Activated CD4-positive, alpha-beta T cell treated with anti-CD3 and anti-CD28 coated beads for 1 hour (primary cell): Measurements from ENCODE around the gene STRADA.
"Not testable (repeated sequence)": the region's sequence is repeated elsewhere in the genome, so short reads cannot be mapped to it uniquely, and the experiment has no call there.

Experiments
- DNase-seq: peaks from one replicate; pipeline ENCODE4 v3.0.0-alpha.2; 2020

The STRADA gene

DNA sequence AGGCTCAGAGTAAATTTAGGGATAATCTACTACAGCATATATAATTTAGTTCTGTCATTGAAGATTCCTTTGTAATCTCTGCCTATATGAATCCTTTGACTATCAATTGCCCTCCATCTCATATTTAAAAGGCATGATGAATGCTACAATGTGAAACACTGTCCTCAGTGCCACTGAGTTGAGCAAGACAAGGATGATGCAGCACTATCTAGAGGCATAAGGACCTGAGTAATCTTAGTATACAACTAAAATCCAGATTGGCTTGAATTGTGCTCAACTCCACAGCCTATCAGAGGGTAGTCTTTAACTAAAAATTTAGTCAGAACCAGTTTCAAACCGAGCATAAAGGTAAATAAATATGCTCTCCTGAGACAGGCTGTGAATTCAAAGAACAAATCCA is 11.6 kb upstream of the STRADA start:
- no peak for DNase-seq

DNA sequence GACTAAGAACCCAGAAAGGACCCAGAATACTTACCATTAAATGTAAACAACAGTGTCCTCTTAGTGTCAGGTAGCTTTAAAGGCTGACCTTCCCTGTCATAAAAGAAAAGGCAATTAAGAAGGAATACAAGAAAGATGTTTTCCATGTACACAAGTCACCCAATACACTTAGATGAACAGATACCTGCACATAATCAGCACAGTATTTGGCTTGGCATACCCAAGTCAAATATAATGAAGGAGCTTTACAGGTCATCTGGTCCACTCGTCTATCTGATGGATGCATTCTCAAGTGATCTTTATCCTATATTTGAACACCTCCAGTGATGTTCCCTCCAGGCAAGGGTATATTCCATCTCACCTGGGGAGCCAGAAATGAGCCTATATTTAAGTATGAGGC is 11.1 kb upstream of the STRADA start:
- no peak for DNase-seq

DNA sequence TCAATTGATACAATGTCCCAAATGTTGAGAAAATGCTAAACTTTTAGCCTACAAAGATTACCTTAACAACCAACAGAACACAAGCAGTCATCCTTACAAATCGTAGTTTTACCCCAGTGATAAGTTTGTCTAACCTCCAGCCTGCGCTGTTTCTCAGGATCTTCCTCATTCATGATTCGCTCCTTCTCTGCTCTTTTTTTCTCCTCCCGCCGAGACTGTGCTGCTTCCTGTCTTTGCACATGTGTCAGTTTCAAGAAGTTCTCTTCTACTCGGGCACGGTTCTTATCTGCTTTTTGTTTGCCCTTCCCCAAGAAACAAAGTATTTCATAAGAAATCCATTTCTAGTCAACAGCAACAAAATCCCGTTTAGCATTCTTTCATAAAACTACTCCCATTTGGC is 10.2 kb upstream of the STRADA start:
- no peak for DNase-seq

DNA sequence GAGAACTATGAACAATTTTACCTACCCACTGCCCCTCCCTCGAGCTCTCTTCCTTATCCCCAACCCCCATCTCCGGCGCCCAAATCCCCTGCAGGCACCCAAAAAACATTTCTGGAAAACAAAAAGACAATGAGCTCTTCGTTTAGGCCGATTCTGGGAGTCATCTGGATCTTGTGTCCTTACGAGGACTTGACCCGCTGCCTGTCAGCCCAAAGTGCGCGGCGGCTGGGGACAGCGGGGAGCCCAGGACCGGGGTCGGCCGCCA is 524 bp downstream of the STRADA start:
- no peak for DNase-seq

DNA sequence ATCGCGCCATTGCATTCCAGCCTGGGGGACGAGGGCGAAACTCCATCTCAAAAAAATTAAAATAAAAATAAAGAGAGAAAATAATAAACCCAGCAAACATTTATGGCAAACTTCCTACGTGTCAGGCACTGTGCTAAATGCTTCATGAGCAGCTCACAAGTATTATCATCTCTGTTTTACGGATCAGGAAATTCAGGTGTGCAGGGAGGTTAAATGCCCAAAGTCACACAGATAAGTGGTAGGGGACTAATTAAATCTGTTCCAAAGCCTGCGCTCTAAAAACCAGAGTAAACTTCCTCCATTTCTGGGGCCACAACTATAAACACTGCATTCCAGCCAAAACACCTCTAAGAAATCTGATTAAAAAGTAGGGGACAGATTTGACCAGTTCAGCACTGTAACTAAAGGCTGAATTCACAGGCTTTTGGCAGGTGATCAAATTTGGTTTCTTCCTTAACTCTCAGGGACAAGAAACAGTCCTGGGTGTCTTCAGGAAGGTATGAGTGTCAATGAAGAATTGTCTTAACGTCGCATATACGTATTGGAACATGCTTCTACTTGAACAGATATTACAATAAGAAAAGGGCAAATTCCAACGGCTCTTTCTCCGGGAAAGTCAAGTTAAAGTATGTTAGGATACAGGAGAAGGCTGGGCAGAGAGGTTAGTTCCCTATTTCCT is 996 bp downstream of the STRADA start:
- DNase-seq: no peak

DNA sequence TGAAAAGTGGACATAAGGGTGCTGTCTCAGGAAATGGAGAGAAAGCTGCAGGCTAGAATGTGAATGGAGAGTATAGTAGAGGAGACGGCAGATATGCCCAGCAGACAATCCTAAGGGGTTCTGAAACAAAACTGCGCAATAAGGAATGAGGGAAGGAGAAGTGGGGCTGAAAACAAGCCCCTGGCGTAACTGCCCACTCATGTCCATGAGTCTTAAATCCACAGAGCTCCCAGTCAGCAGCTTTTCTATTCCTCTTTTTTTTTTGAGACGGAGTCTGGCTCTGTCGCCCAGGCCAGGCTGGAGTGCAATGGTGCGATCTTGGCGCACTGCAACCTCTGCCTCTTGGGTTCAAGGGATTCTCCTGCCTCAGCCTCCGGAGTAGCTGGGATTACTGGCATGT is 5.9 kb downstream of the STRADA start:
- no peak for DNase-seq

DNA sequence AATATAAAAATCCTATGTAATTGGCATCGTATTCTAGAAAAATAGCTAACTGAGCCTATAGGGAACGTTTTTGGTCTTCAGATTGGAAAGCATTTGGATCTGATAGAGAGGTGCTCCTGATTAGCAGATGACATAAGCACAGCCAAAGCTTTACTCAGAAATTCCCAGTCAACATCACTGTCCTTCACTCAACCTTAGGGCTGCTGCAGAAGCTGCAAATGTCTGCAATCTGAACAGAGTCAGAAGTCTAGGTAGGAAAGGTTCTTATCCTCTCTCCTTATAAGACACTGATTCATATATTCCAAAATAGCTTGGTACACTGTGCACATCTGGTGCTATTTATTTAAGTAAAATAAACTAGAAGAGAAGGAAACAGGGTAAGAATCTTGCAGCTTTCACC is 19.2 kb downstream of the STRADA start:
- no peak for DNase-seq

DNA sequence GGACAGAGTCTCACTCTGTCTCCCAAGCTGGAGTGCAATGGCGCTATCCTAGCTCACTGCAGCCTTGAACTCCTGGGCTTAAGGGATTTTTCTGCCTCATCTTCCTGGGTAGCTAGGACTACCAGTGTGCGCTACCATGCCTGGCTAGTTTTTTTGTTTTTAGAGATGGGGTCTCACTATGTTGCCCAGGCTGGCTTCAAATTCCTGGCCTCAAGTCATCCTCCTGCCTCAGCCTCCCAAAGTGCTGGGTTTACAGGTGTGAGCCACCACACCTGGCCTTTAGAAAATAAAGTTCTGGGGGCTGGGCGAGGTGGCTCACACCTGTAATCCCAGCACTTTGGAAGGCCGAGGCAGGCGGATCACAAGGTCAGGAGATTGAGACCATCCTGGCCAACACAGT is 21.4 kb downstream of the STRADA start:
- DNase-seq: not testable (repeated sequence)

DNA sequence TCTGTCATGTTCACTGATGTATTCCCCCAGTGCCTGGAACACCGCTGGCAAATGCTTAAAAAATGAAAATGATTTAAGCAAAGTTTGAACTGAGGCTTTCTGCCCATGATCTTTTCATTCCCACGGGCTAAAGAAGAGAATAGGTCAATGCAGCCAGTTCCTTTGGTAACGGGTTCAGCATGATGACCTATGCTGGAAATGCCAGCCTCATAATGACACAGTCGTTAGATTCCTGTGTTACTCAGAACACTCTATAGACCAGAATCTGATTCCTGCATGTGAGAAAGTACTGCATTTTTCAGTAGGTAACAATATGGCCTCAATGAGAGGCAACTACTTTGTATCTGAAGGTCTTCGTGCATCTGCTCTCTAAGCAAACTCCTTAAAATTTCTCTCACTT is 22.6 kb downstream of the STRADA start:
- DNase-seq: no peak

DNA sequence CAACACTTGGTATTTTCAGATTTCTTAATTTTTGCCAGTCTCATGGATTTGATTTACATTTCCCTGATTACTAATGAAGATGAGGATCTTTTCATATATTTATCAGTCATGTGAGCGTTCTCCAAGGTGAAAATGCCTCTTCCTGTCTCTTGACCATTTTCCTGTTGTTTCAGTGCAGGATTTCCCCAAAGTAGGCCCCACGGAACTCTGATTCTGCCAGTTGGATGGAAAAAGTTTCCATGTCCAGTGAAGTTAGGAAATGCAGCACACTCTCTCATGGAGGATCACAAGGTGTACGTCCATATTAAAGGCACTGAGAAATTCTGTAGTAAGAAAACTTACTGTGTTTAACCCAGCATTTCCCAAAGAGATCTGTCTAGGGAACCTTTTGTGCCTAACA is 25.2 kb downstream of the STRADA start:
- DNase-seq: no peak

DNA sequence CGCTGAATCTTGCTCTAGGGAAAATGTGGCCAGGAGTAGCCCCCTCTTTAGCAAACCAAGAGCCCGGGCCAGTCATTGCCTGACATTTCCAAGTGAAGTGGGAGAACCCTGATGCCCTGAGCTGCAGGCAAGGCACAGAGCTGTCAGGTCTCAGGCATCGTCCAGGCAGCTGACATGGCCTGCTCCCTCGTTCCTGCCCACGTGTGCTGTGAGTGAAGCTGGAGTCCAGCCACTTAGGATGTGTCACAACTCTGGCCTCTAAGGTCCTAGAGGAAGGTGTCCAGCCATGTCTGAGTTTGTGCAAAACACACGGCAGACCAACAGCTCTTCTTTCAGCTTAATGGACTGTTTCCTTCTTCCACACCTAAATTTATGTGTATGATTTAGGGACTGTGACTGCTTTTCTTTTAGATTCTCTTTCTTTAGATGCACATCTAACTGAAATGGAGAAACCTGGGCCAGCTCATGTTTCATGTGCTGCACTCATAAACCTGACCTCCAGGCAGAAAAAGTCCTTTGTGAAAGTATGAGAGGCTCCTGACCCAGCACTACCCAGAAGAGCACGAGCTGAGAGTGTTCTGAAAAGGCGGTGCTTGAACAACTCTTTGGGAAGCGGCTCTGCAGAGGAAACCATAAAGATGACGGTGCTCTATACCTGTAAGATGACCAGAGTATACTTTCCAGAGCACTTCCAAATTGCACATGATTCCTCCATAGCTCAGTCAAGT is 26.9 kb downstream of the STRADA start:
- no peak for DNase-seq

DNA sequence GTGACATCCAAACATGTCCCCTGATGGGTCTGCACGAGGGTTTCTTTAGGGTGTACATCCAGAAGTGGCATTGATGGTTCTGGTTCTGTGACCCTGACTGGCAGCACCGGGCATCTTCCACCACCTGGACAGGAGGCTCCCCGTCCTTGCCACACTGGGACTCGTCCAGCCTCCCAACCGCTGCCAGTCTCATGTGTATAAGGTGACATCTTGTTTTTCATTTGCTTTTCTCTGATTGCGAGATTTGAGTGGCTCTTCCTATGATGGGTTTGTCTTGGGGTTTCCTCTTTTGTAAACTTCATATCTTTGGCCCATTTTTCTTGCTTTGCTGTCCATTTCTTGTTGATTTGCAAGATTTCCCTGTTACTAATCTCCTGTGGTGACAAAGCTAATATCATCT is 32.5 kb downstream of the STRADA start:
- no peak for DNase-seq

DNA sequence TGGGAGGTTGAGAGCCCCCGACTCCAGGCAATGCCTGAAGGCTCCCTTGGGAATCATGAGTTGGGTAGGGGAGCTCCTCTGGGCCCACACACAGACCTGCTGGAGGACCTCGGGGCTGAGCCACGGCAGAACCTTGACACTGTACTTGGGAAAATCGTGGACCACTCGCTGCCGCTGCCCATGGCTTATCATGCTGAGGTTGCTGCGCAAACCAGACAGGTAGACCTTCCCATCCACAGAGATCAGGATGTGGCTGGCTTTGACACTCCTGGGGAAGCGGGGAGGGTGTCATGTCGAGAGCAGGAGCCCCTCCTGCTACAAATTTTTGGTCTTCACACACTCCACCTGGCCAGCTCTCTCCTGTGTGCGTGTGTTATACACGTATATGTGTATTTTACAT is 34.4 kb downstream of the STRADA start:
- no peak for DNase-seq

DNA sequence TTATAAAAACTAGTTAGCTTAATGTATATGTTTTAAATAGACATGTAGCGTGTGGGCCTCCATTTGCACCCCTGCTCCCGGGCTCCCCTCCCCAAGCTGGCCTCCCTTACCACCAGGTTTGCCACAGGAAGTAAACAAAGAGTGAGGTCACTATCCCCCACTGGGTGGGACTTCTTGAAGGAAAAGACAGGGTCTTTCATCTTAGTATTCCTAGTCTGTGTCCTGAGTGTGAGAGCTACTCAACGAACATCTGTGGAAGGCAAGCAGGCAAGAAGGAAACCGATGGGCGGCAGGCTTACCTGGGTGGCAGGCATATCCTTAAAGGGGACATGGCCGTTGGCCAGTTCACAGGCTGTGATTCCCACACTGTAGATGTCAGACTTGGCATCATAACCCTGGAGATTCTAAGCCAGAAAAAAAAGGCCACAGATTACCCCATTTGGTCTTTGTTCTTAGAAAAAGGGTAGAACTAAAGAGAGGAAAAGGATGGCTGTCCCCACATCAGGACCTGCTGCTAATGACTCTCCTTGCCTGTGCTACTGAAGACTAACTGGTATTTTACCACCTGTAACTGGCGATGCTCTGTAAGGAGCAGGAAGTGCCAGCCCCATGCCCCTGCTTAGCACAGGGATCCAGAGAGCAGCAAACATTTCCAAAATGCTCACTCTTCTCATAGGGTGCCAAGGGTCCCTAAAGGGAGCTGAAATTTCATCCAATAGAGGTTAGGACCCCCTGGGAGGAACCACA is 35.1 kb downstream of the STRADA start:
- no peak for DNase-seq

DNA sequence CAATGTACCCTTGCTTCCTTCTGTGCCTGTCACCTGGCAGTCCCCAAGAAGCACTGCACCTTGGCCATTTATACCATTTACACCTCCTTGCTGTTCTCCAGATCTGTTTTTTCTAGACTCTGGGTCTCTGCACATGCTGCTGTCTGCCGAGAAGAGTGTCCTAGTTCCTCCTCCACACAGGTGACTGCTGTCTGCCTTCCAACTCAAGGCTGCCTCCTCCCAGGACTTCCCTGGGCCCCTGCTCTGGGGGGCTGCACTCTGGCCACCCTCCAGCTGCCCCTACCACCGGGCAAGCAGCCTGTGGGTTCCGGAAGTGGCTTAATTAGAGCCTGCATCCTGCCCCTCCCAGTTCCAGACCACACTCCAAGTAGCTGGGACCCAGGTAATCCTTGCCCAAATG is 35.9 kb downstream of the STRADA start:
- no peak for DNase-seq

DNA sequence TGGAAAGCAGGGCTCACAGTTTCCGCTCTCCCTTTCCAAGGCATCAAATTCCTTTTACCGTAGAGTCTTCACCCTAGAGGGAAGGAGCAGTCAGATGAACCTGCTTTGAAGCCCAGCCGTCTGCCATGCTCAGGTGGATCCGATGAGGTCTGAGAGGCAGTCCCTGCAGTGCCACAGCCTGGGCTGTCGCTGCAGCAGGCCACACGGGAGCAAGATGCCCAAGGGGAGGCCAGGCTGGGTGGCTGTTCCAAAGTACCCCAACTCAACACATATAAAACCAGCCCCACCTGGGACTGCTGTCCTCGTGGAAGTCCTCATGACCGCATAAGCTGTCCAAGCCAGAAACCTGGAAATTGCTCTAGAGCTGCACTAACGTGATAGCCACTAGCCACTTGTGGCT is 36.8 kb downstream of the STRADA start:
- DNase-seq: no peak

DNA sequence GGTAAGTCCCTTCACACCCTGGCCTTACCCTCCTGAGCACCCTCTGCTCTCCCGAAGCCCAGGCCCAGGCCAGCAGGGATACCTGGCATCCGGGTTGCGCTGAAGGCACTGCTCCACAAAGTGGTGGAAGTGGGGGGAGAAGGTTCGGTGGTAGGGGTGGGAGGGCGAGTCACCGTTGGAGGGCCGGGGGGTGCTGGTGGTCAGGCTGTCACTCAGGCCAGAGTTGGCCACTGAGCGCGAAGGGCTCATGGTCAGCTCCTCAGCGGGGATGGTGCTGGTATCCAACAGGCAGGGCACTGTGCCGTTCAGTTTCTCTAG is 37.4 kb downstream of the STRADA start:
- DNase-seq: no peak

DNA sequence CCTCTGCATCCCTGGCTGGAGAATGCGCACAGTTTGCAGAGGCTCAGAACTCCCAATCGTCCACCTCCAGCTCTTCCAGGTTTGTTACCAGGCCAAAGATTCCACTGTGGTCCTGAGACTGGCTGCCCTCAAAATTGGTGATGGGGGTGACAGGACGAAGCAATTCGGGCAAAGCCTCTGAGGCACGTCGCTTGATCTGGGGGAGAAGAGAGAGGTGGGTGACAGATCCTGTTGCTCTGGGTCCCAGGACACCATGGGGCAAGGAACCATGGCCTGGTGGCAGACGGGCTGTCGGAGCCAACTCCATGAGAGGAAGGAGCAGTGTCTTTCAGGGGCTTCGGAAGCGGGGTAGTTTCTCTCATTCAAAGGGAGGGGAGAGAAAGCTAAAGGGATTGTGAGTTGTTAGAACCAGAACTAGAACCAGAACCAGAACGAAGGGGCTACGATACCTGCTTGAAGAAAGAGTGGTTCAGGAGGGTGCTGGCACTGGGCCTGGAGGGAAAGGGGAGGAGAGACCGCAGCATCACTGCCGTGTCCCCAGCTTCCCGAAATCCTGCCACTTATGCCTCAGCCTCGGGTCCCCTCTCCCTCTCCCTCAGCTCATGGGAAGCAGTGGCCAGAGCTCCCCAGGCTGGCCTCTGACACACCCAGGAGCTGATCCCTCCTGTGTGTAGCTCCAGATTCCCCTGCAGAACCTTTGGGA is 37.9 kb downstream of the STRADA start:
- no peak for DNase-seq

DNA sequence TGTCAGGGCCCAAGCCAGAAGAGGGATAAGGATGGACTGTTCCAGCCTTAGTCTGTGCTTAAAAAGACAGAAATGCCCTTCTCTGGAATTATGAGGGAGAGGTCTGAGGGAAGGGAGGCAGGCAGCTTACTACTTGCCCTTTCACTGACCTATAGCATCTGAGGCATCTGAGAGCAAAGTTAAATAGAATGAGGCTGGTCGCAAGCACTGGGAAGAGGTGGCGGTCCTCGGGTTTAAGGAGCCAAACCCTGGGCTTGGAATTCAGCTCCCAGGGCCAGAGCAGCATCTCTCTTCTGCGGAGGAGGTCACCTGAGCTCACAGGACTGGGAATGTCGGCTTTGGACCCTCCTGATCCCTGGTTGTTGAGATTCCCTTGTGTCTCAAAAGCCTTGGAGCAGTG is 38.6 kb downstream of the STRADA start:
- no peak for DNase-seq

DNA sequence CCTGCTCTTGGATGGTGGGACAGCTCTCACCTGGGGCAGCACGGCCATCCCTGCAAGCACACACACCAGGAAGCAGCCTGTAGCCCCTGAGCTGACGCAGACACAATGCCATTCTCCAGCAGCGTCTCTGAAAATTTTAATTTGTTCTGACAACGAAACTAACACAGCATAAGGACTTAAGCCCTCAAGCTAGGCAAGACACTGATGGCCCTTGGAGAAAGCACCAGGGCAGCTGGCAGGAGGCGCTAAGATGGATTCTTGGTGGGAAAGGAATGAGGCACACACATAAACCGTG is 38.9 kb downstream of the STRADA start:
- no peak for DNase-seq

DNA sequence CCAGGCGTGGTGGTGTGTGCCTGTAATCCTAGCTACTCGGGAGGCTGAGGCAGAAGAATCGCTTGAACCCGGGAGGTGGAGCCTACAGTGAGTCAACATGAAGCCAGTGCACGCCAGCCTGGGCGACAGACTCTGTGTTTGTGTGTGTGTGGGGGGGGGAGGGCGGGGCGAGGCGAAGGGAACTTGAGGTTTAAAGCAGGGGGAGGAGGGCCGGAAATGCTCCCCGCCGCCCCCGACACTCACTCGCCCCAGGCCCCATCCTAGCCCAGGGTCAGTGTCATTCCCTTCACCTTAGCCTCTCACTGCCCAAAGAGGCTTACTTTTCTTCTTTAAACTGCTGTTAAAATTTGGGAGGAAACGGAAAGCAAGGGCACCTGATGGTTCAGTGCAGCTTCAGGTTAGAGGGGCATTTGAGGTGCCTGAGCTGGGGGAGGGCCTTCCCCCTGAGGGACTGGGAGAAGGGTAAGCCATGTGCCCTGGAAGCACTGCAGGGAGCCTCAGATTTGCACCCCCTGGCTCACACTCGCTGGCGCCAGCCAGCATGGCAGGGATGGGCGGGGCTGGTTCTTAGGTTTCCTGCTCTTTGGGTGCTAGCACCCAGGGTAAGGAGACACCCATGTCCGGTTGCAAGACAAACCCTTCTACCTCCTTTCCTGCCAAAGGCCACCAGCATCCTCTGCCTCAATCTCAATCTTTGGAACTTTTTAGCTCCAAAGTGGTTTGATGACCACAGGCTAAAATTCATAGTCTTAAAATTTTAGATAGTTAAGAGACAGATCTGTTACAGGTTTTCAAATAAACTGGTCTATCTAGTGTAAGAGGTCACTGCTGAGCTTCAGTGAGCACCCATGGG is 39.5 kb downstream of the STRADA start:
- DNase-seq: peak; percentile 65

DNA sequence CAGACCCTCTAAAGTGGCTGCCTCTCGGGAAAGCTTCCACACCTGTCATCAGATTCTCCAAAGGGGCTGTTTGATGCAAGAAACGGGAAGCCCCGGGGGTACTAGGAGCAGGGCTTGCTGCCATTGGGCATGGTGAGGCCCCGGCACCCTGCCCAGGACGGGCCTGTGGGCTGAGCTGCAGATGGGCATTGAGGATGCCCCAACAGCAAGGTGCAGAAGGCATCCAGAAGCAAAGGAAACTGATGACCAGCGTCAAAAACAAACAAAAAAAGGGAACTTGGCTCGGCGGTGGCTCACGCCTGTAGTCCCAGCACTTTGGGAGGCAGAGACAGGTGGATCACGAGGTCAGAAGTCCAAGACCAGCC is 40.2 kb downstream of the STRADA start:
- DNase-seq: no peak
